HEK293 (cell line): ENCODE measurements around the gene EDA.

ENCODE experiments used
- KLF10 ChIP-seq: fragments of 450-650 bp; IDR thresholded peaks from 2 replicates; pipeline ENCODE4 v1.5.1; 2018; ENCODE audit warnings: missing biosample characterization, mild to moderate bottlenecking, missing genetic modification characterization
- YY1 ChIP-seq: fragments of 450-650 bp; formaldehyde crosslinking; IDR thresholded peaks from 2 replicates; pipeline ENCODE4 v1.5.1; 2018; ENCODE audit warnings: missing biosample characterization, missing genetic modification characterization
- ZNF654 ChIP-seq: fragments of 450-650 bp; formaldehyde crosslinking; IDR thresholded peaks from 2 replicates; pipeline ENCODE4 v1.5.1; 2016; ENCODE audit warnings: low read depth, missing biosample characterization, missing genetic modification characterization
- TF ChIP-seq, protein P1 (sequence below): fragments of 450-650 bp; formaldehyde crosslinking; IDR thresholded peaks from 2 replicates; pipeline ENCODE4 v1.5.1; 2016; ENCODE audit warnings: missing biosample characterization, missing genetic modification characterization

DNA sequence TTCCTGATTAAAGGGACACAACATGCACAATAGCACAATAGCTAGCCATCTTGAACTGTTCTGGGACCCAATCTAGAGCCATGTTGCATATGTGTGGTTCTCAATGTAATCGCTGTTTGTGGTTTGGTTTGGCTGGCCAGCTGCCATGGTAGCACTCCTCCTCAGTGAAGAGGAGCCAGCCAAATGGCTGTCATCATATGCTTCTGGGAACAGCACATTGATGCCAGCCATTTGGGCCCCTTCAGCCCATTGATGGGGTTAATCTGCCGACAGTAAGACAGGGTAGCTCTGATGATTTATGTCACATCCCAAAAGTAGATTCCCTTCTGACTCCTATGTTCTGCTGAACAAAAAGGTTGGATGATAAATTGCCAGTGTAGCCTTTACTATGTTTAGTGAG lies 385.4 kb downstream of the EDA start:
- TF ChIP-seq, protein P1, sequence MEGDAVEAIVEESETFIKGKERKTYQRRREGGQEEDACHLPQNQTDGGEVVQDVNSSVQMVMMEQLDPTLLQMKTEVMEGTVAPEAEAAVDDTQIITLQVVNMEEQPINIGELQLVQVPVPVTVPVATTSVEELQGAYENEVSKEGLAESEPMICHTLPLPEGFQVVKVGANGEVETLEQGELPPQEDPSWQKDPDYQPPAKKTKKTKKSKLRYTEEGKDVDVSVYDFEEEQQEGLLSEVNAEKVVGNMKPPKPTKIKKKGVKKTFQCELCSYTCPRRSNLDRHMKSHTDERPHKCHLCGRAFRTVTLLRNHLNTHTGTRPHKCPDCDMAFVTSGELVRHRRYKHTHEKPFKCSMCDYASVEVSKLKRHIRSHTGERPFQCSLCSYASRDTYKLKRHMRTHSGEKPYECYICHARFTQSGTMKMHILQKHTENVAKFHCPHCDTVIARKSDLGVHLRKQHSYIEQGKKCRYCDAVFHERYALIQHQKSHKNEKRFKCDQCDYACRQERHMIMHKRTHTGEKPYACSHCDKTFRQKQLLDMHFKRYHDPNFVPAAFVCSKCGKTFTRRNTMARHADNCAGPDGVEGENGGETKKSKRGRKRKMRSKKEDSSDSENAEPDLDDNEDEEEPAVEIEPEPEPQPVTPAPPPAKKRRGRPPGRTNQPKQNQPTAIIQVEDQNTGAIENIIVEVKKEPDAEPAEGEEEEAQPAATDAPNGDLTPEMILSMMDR (tag by site-specific recombination): no peak
- TF ChIP-seq YY1: no peak
- no peak for TF ChIP-seq ZNF654
- TF ChIP-seq KLF10 (tag by site-specific recombination): no peak
